Neuronal stem cell (in vitro differentiated cells): Measurements from ENCODE around the gene CCT3.
A peak's percentile ranks its signal among the peaks of the same experiment; 100 is the strongest.

ENCODE experiments used
- DNase-seq: peaks from one replicate; pipeline ENCODE4 v3.0.0-alpha.2; 2013; ENCODE audit warnings: low spot score
- H2AFZ ChIP-seq: one replicate; pipeline ENCODE4 v1.6.1; 2013; ENCODE audit warnings: mild to moderate bottlenecking, low read length, inconsistent platforms
- H2AK5ac ChIP-seq: 2 replicates; pipeline ENCODE4 v1.6.1; 2013; ENCODE audit warnings: low read depth, mild to moderate bottlenecking, inconsistent platforms, low read length, moderate library complexity, mixed read lengths
- H2BK120ac ChIP-seq: 2 replicates; pipeline ENCODE4 v1.6.1; 2013; ENCODE audit warnings: low read depth, mild to moderate bottlenecking, inconsistent platforms, low read length, moderate library complexity, mixed read lengths
- H2BK12ac ChIP-seq: one replicate; pipeline ENCODE4 v1.6.1; 2013; ENCODE audit warnings: low read length, inconsistent platforms
- H2BK15ac ChIP-seq: 2 replicates; pipeline ENCODE4 v1.6.1; 2013; ENCODE audit warnings: mild to moderate bottlenecking, low read length, inconsistent platforms, mixed read lengths
- H2BK5ac ChIP-seq: one replicate; pipeline ENCODE4 v1.6.1; 2013; ENCODE audit warnings: inconsistent platforms, mild to moderate bottlenecking, low read length, moderate library complexity
- H3K14ac ChIP-seq: one replicate; pipeline ENCODE4 v1.6.1; 2013; ENCODE audit warnings: low read length, inconsistent platforms
- H3K18ac ChIP-seq: 2 replicates; pipeline ENCODE4 v1.6.1; 2013; ENCODE audit warnings: low read length, inconsistent platforms
- H3K23ac ChIP-seq: 2 replicates; pipeline ENCODE4 v1.6.1; 2013; ENCODE audit warnings: low read depth, mild to moderate bottlenecking, mixed read lengths, low read length, inconsistent platforms; ENCODE audit not compliant: poor library complexity
- H3K27ac ChIP-seq: replicated peaks from 3 replicates; pipeline ENCODE4 v1.5.1; 2013; ENCODE audit warnings: low read length, inconsistent platforms
- H3K27me3 ChIP-seq, 3 experiments: 2 replicates each; pipeline ENCODE4 v1.6.1; 2013; ENCODE audit warnings: low read length in 3 of 3, mild to moderate bottlenecking in 2 of 3, inconsistent platforms in 1 of 3, low read depth in 1 of 3, mixed read lengths in 1 of 3, moderate library complexity in 1 of 3; ENCODE audit not compliant: control insufficient read depth in 3 of 3, insufficient read depth in 3 of 3
- H3K36me3 ChIP-seq, 2 donors: replicated peaks in 1 of 2; 2 replicates each; pipeline ENCODE4 v1.6.1; 2013; ENCODE audit warnings: low read length in 2 of 2; ENCODE audit not compliant: control insufficient read depth in 2 of 2, insufficient read depth in 2 of 2
- H3K4ac ChIP-seq: 2 replicates; pipeline ENCODE4 v1.6.1; 2013; ENCODE audit warnings: inconsistent platforms, mild to moderate bottlenecking, low read length, moderate library complexity
- H3K4me1 ChIP-seq, 2 donors: 1 replicate in 1 of 2; 2 replicates in 1 of 2; pipeline ENCODE4 v1.6.1; 2013; ENCODE audit warnings: low read length in 2 of 2, low read depth in 1 of 2; ENCODE audit not compliant: control insufficient read depth in 2 of 2, insufficient read depth in 1 of 2
- H3K4me2 ChIP-seq: one replicate; pipeline ENCODE4 v1.6.1; 2013; ENCODE audit warnings: mild to moderate bottlenecking, low read length, inconsistent platforms; ENCODE audit not compliant: insufficient read depth, poor library complexity, severe bottlenecking
- H3K4me3 ChIP-seq, 2 donors: 2 replicates each; pipeline ENCODE4 v1.5.1; 2013; ENCODE audit warnings: low read length in 2 of 2, mild to moderate bottlenecking in 2 of 2, inconsistent platforms in 1 of 2, moderate library complexity in 1 of 2
- H3K79me1 ChIP-seq: one replicate; pipeline ENCODE4 v1.6.1; 2013; ENCODE audit warnings: low read depth, mild to moderate bottlenecking, inconsistent platforms, low read length, moderate library complexity
- H3K9ac ChIP-seq: one replicate; pipeline ENCODE4 v1.6.1; 2013; ENCODE audit warnings: mild to moderate bottlenecking, low read depth, low read length, inconsistent platforms; ENCODE audit not compliant: poor library complexity
- H3K9me3 ChIP-seq, 2 donors: replicated peaks in 1 of 2; 2 replicates each; pipeline versions ENCODE3 to v1.6.1; 2013; ENCODE audit warnings: low read length in 2 of 2, mild to moderate bottlenecking in 2 of 2, inconsistent platforms in 1 of 2, low read depth in 1 of 2, mixed read lengths in 1 of 2, moderate library complexity in 1 of 2; ENCODE audit not compliant: control insufficient read depth in 2 of 2, insufficient read depth in 1 of 2
- H4K8ac ChIP-seq: one replicate; pipeline ENCODE4 v1.6.1; 2013; ENCODE audit warnings: low read depth, mild to moderate bottlenecking, inconsistent platforms, low read length, moderate library complexity
- H4K91ac ChIP-seq: one replicate; pipeline ENCODE4 v1.6.1; 2013; ENCODE audit warnings: low read length, low read depth, mild to moderate bottlenecking, inconsistent platforms; ENCODE audit not compliant: poor library complexity
- WGBS, 2 donors: extraction: QIAGEN DNeasy Blood & Tissue Kit; methylation state at CpG; one replicate each; pipeline ENCODE4 v1.1.7; 2013; ENCODE audit warnings: missing lambda C conversion rate in 2 of 2, mixed read lengths in 1 of 2; ENCODE audit not compliant: insufficient read length in 2 of 2, insufficient replicate concordance in 1 of 2; ENCODE audit errors: extremely low coverage in 2 of 2; 5-methylcytosine and 5-hydroxymethylcytosine counted together

CCT3 gene

DNA sequence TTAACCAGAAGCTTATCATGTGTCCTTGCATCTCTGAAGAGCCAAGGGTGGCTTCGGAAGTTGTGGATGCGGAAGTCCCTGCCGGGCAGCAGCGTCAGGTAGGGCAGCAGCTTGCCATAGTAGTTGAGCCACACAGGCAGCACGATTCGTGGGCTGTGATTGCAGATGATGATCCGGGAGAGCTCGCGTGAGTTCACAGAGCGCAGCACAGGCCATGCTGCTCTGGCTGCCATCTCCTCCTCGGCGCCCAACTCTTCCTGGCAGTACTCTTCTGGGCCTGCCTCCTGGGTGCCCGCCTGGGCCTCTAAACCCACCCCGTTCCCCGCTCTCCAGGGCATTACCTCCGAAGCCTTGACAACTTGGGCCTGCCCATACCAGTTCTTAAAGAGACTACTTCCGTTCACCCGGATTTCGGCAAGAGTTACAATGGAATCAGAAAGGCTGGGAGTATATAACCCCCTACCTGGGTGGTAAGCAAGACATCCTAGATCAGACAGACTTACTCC is 39.2 kb downstream of the CCT3 start, which contains the start of gene VHLL:
Gene VHLL (minus strand): TSS at position 456 of the 506 bp plus-strand sequence. CDS start 118 bp downstream, at position 338.
- DNase-seq: no peak
- Histone ChIP-seq H3K9ac (peak within 1 kb of the TSS; percentile 27), H3K4me3 (no peak within 1 kb of the TSS), H2BK120ac (no peak within 1 kb of the TSS), H3K36me3 (peaks cover 0 to 3% of the 10 kb centered on the region in 2 donors), H3K9me3 (no peaks in the 10 kb centered on the region), H2BK15ac (no peak within 1 kb of the TSS), H2AFZ (no peak within 1 kb of the TSS), H2BK5ac (no peak within 1 kb of the TSS), H3K79me1 (peaks cover 4% of the 10 kb centered on the region), H3K27me3 (no peaks in the 10 kb centered on the region), H3K4ac (no peak within 1 kb of the TSS), H4K91ac (no peak within 1 kb of the TSS), H3K14ac (no peak within 1 kb of the TSS), H3K18ac (no peak within 1 kb of the TSS), H3K4me2 (no peak within 1 kb of the TSS), H4K8ac (no peak within 1 kb of the TSS), H3K4me1 (peaks cover 2 to 6% of the 10 kb centered on the region in 2 donors), H2AK5ac (no peak within 1 kb of the TSS), H3K23ac (no peak within 1 kb of the TSS), H3K27ac (no peak within 1 kb of the TSS), H2BK12ac (peak within 1 kb of the TSS; percentile 16)
- no CpG with 5 or more reads among the region's 19 CpGs for WGBS, 2 donors

DNA sequence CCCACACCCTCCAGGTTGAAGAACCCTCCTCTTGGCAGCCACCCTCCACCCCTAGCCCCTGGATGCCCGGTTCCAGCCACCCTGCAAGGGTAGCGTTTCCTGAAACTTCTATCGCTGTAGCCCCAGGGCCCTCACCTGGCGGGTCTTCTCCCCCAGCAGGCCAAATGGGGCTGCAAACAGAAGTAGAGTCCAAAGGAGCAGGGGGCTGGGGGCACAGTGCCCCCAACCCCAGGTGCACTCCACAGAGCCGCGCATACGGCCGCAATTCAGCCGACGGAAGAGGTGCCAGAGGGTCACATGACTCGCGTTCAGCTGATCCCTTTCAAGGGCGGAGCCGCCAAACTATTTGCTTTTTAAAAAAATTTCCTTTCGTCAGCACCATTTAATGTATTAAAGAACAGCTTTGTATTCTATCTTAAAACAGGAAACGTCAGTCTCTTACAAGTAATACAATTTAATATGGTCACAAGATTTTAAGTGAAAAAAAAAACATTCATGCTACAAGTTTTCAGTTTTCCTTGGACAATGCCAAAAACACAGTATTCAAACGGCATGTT is 42.6 kb downstream of the CCT3 start, which contains the start of gene GLMP:
Gene GLMP (minus strand): TSS at position 289 of the 557 bp plus-strand sequence. CDS start 34 bp downstream, at position 255.
- DNase-seq: no peak
- H3K79me1 ChIP-seq: peaks cover 5% of the 10 kb centered on the region
- peak within 1 kb of the TSS; percentile 32 for H3K9ac ChIP-seq
- H2BK5ac ChIP-seq: no peak within 1 kb of the TSS
- peak within 1 kb of the TSS; percentile 98 for H2AFZ ChIP-seq
- H2AK5ac ChIP-seq: peak within 1 kb of the TSS; percentile 78
- H4K91ac ChIP-seq: peak within 1 kb of the TSS; percentile 3
- no peak within 1 kb of the TSS for H3K23ac ChIP-seq
- H3K27me3 ChIP-seq: no peaks in the 10 kb centered on the region
- H4K8ac ChIP-seq: no peak within 1 kb of the TSS
- H3K27ac ChIP-seq: no peak within 1 kb of the TSS
- H3K14ac ChIP-seq: no peak within 1 kb of the TSS
- peak within 1 kb of the TSS; percentile 88 for H3K4me2 ChIP-seq
- H2BK12ac ChIP-seq: no peak within 1 kb of the TSS
- H2BK15ac ChIP-seq: no peak within 1 kb of the TSS
- H3K4me1 ChIP-seq: peaks cover 2 to 10% of the 10 kb centered on the region in 2 donors
- peak within 1 kb of the TSS; percentile 56 to 76 for H3K4me3 ChIP-seq
- no peak within 1 kb of the TSS for H2BK120ac ChIP-seq
- H3K36me3 ChIP-seq: peaks cover 0 to 2% of the 10 kb centered on the region in 2 donors
- WGBS, 2 donors: no CpG with 5 or more reads among the region's 17 CpGs
- no peaks in the 10 kb centered on the region for H3K9me3 ChIP-seq
- H3K4ac ChIP-seq: no peak within 1 kb of the TSS
- H3K18ac ChIP-seq: peak within 1 kb of the TSS; percentile 50

DNA sequence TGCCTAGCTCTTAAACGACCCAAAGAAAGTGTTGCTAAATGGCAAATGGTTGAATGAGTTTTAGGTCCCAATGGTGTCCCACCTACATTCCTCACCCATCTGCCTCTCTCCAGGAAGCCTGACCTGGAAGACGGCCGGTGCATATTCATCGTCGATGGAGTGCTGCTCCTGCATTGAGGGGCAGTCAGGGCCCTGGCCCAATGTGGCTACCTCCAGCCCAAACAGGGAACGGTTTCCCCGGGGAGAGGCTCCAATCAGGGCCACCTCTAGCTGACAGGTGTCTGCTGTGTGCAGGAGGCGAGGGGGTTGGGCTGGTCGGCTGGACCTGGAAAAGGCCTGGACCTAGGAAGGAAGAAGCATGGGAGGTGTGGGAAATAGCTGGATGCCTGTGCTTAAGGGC is 44.2 kb downstream of the CCT3 start:
- no peak overlapping the region for H2BK12ac ChIP-seq
- H2BK5ac ChIP-seq: no peak overlapping the region
- H2BK15ac ChIP-seq: no peak overlapping the region
- no peak overlapping the region for H4K91ac ChIP-seq
- no peak overlapping the region for H2AK5ac ChIP-seq
- no peaks in the 10 kb centered on the region for H3K27me3 ChIP-seq
- peaks cover 2 to 10% of the 10 kb centered on the region in 2 donors for H3K4me1 ChIP-seq
- no CpG with 5 or more reads among the region's 9 CpGs for WGBS, 2 donors
- H3K18ac ChIP-seq: no peak overlapping the region
- H3K4me2 ChIP-seq: no peak overlapping the region
- H3K23ac ChIP-seq: no peak overlapping the region
- H3K14ac ChIP-seq: no peak overlapping the region
- no peak overlapping the region for H3K27ac ChIP-seq
- H4K8ac ChIP-seq: no peak overlapping the region
- H3K9me3 ChIP-seq: no peaks in the 10 kb centered on the region
- no peak overlapping the region for H2BK120ac ChIP-seq
- H3K4me3 ChIP-seq: no peak overlapping the region
- no peak overlapping the region for H3K9ac ChIP-seq
- no peak for DNase-seq
- H3K79me1 ChIP-seq: peaks cover 5% of the 10 kb centered on the region
- peaks cover 0 to 2% of the 10 kb centered on the region in 2 donors for H3K36me3 ChIP-seq
- no peak overlapping the region for H3K4ac ChIP-seq
- H2AFZ ChIP-seq: no peak overlapping the region

- no peak overlapping the region for H2BK15ac ChIP-seq
- H2BK12ac ChIP-seq: no peak overlapping the region
- H3K4me2 ChIP-seq: no peak overlapping the region
- WGBS, 2 donors: no CpG with 5 or more reads among the region's 8 CpGs
- H3K27me3 ChIP-seq: no peaks in the 10 kb centered on the region
- no peak overlapping the region for H3K23ac ChIP-seq
- no peak overlapping the region for H3K14ac ChIP-seq
- H3K18ac ChIP-seq: no peak overlapping the region
- H2BK5ac ChIP-seq: no peak overlapping the region
- H3K4me3 ChIP-seq: no peak overlapping the region
- no peak overlapping the region for H3K9ac ChIP-seq
- H3K4me1 ChIP-seq: peaks cover 2 to 10% of the 10 kb centered on the region in 2 donors
- H3K27ac ChIP-seq: no peak overlapping the region
- H4K8ac ChIP-seq: no peak overlapping the region
- peaks cover 0 to 2% of the 10 kb centered on the region in 2 donors for H3K36me3 ChIP-seq
- H2AFZ ChIP-seq: no peak overlapping the region
- no peak overlapping the region for H3K4ac ChIP-seq
- no peak overlapping the region for H4K91ac ChIP-seq
- DNase-seq: no peak
- no peaks in the 10 kb centered on the region for H3K9me3 ChIP-seq
- no peak overlapping the region for H2AK5ac ChIP-seq
- H2BK120ac ChIP-seq: no peak overlapping the region
- H3K79me1 ChIP-seq: peaks cover 5% of the 10 kb centered on the region
Observed at GRCh38 chr1:156293098-156293434, 45.0 kb downstream of the CCT3 start.
